NOMO-1 (cell line): Measurements from ENCODE around the gene IFNB1.

ENCODE experiments used
- DNase-seq, 2 experiments: peaks; one replicate each; lab custom pipeline; 2025; ENCODE audit not compliant: unreplicated experiment in 2 of 2; lab: John Stamatoyannopoulos, UW

Gene IFNB1

GRCh38 chr9:21077781-21078180, at the start of gene IFNB1:
TSS of gene IFNB1 (minus strand) at chr9:21077942. CDS start at chr9:21077869, 73 bp downstream.
- no peak for DNase-seq

GRCh38 chr9:21121595-21122251, 44.0 kb upstream of the IFNB1 start:
- no peak for DNase-seq

- no peak for DNase-seq
Measured at GRCh38 chr9:21121079-21121478, 43.3 kb upstream of the IFNB1 start.

GRCh38 chr9:21119093-21119770, 41.5 kb upstream of the IFNB1 start:
- DNase-seq, result no peak

GRCh38 chr9:21114311-21114710, 36.6 kb upstream of the IFNB1 start:
- no peak for DNase-seq

GRCh38 chr9:21110708-21111576, 33.2 kb upstream of the IFNB1 start:
- DNase-seq, result no peak

- DNase-seq, result no peak
Measured at GRCh38 chr9:21104787-21105186, 27.0 kb upstream of the IFNB1 start.

- DNase-seq, result no peak
Measured at GRCh38 chr9:21102305-21102704, 24.6 kb upstream of the IFNB1 start.

GRCh38 chr9:21097817-21098216, 20.1 kb upstream of the IFNB1 start:
- no peak for DNase-seq

GRCh38 chr9:21096901-21097255, 19.1 kb upstream of the IFNB1 start:
- DNase-seq, result no peak

- DNase-seq, result no peak
Measured at GRCh38 chr9:21096172-21096900, 18.6 kb upstream of the IFNB1 start.

GRCh38 chr9:21095561-21095960, 17.8 kb upstream of the IFNB1 start:
- no peak for DNase-seq

- no peak for DNase-seq
Measured at GRCh38 chr9:21086538-21086937, 8.8 kb upstream of the IFNB1 start.

GRCh38 chr9:21085005-21085404, 7.3 kb upstream of the IFNB1 start:
- DNase-seq, result no peak

- DNase-seq, result no peak
Measured at GRCh38 chr9:21084242-21084850, 6.6 kb upstream of the IFNB1 start.

GRCh38 chr9:21082671-21083070, 4.9 kb upstream of the IFNB1 start:
- no peak for DNase-seq

GRCh38 chr9:21081999-21082398, 4.3 kb upstream of the IFNB1 start:
- DNase-seq, result no peak

- DNase-seq, result no peak
Measured at GRCh38 chr9:21081451-21081850, 3.7 kb upstream of the IFNB1 start.

- DNase-seq, result no peak
Measured at GRCh38 chr9:21080793-21081192, 3.1 kb upstream of the IFNB1 start.

GRCh38 chr9:21078702-21079101, 960 bp upstream of the IFNB1 start:
- no peak for DNase-seq

- no peak for DNase-seq
Measured at GRCh38 chr9:21075484-21075883, 2.3 kb downstream of the IFNB1 start.
